Astrocyte (in vitro differentiated cells and primary cell): Measurements from ENCODE around the gene NR2F1. TPM values are rescaled to one million over a fixed set of nuclear protein-coding genes. Genes with fewer than 3 reads are reported as not detected.

Experiments
- DNase-seq: peaks from one replicate; pipeline ENCODE4 v3.0.0-alpha.2; 2010; ENCODE audit warnings: low read depth
- FAIRE-seq: peaks from 2 replicates; lab custom pipeline; 2011; peaks lifted over from hg19 to GRCh38; lab: Jason Lieb, UNC
- H2AFZ ChIP-seq: 2 replicates; pipeline ENCODE4 v1.6.0; 2012; ENCODE audit warnings: low read depth, low read length, inconsistent platforms
- H3K27ac ChIP-seq: 2 replicates; pipeline ENCODE4 v1.5.1; 2011; ENCODE audit warnings: low read depth, low read length, inconsistent platforms
- H3K27me3 ChIP-seq: 2 replicates; pipeline ENCODE4 v1.6.0; 2011; ENCODE audit warnings: low read length, inconsistent platforms; ENCODE audit not compliant: insufficient read depth
- H3K36me3 ChIP-seq: 2 replicates; pipeline ENCODE4 v1.5.1; 2011; ENCODE audit warnings: low read length, inconsistent platforms; ENCODE audit not compliant: insufficient read depth
- H3K4me1 ChIP-seq: 2 replicates; pipeline ENCODE4 v1.5.1; 2011; ENCODE audit warnings: low read length, inconsistent platforms; ENCODE audit not compliant: insufficient read depth
- H3K4me2 ChIP-seq: 2 replicates; pipeline ENCODE4 v1.6.0; 2012; ENCODE audit warnings: low read length, inconsistent platforms
- H3K4me3 ChIP-seq: 2 replicates; pipeline ENCODE4 v1.5.1; 2011; ENCODE audit warnings: low read depth, mild to moderate bottlenecking, low read length, inconsistent platforms; ENCODE audit not compliant: insufficient read depth
- H3K79me2 ChIP-seq: 2 replicates; pipeline ENCODE4 v1.6.0; 2012; ENCODE audit warnings: mild to moderate bottlenecking, low read length, inconsistent platforms; ENCODE audit not compliant: insufficient read depth
- H3K9ac ChIP-seq: 2 replicates; pipeline ENCODE4 v1.6.0; 2012; ENCODE audit warnings: mild to moderate bottlenecking, low read length, inconsistent platforms
- H3K9me3 ChIP-seq: 2 replicates; pipeline ENCODE4 v1.5.1; 2012; ENCODE audit warnings: low read depth, mild to moderate bottlenecking, low read length, inconsistent platforms; ENCODE audit not compliant: insufficient read depth
- H4K20me1 ChIP-seq: 2 replicates; pipeline ENCODE4 v1.6.0; 2012; ENCODE audit warnings: low read length, inconsistent platforms; ENCODE audit not compliant: insufficient read depth
- H3K27ac Mint-ChIP-seq: one replicate; pipeline ENCODE4 v1.8.0; 2021; ENCODE audit warnings: mild to moderate bottlenecking, mixed read lengths; ENCODE audit not compliant: unreplicated experiment
- H3K27me3 Mint-ChIP-seq: one replicate; pipeline ENCODE4 v1.8.0; 2021; ENCODE audit warnings: low read depth, mixed read lengths; ENCODE audit not compliant: unreplicated experiment
- H3K36me3 Mint-ChIP-seq: one replicate; pipeline ENCODE4 v1.8.0; 2021; ENCODE audit warnings: low read depth, mixed read lengths; ENCODE audit not compliant: unreplicated experiment
- H3K4me1 Mint-ChIP-seq: one replicate; pipeline ENCODE4 v1.8.0; 2021; ENCODE audit warnings: low read depth, mixed read lengths; ENCODE audit not compliant: unreplicated experiment
- H3K4me3 Mint-ChIP-seq: one replicate; pipeline ENCODE4 v1.8.0; 2021; ENCODE audit warnings: mild to moderate bottlenecking, moderate library complexity, mixed read lengths; ENCODE audit not compliant: unreplicated experiment
- H3K9me3 Mint-ChIP-seq: one replicate; pipeline ENCODE4 v1.8.0; 2021; ENCODE audit warnings: mild to moderate bottlenecking, mixed read lengths; ENCODE audit not compliant: unreplicated experiment
- EZH2 ChIP-seq: IDR thresholded peaks from 2 replicates; pipeline ENCODE4 v1.6.1; 2012; ENCODE audit warnings: mild to moderate bottlenecking, low read length, inconsistent platforms; ENCODE audit not compliant: insufficient read depth
- total RNA-seq: library from RNA; stranded (reverse); gene quantifications from 2 replicates; pipeline ENCODE4 v1.2.1, GENCODE V29; 2021
- TF ChIP-seq, protein P1 (sequence below): IDR thresholded peaks from 2 replicates; pipeline ENCODE4 v1.5.1; 2011; ENCODE audit warnings: low read depth, mild to moderate bottlenecking, inconsistent platforms, low read length, moderate library complexity; ENCODE audit not compliant: insufficient read depth

Gene NR2F1
- total RNA-seq, 1 donor from 2014 or later: 4.3 TPM

DNA sequence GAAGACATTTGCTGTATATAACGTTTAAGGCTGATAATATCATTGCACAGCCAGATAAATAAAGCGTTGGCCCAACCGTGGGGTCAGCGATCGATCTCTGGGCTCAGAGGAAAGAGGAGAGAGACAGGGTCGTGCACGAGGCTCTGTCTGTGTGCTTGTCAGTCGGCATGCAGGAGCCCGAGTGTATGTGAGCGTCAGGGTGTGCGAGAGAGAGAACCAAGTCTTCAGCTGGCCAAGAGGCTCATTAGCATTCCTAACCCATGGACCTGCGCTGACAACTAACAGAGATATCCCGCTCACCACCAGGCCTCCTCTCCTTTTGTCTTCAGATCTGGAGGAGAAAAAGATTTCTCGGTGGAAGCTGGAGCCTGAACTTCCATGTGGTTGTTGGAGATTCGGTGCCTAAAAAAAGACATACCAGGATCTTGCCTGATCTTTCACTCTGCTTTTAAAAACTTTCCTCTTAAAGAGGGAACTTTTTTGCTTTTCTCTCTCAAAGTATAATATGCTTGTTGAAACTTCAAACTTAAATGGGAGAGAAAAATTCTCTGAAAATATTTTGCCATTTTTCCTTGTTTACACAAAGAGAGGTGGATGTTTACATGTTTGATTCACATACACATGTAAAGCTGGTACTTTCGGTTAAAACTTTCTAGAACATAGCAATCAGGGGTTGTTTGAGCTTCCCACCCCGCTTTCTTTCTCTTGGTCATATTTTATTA lies 16.5 kb downstream of the NR2F1 start:
- Histone ChIP-seq H3K9me3 (no peaks in the 10 kb centered on the region), H3K4me3 (peak overlapping the region; percentile 27), H2AFZ (peak overlapping the region; percentile 74), H4K20me1 (no peaks in the 10 kb centered on the region), H3K79me2 (peaks cover 19% of the 10 kb centered on the region), H3K36me3 (peaks cover under 1% of the 10 kb centered on the region), H3K4me2 (peak overlapping the region; percentile 83), H3K9ac (peak overlapping the region; percentile 76), H3K27ac (peak overlapping the region; percentile 78), H3K4me1 (peaks cover 62% of the 10 kb centered on the region), H3K27me3 (no peaks in the 10 kb centered on the region)
- FAIRE-seq (peak; percentile 9), DNase-seq (peak; percentile 88)
- H3K27me3 Mint-ChIP-seq: peaks cover 27% of the 10 kb centered on the region
- H3K4me3 Mint-ChIP-seq: no peak overlapping the region
- H3K36me3 Mint-ChIP-seq: peaks cover 1% of the 10 kb centered on the region
- TF ChIP-seq EZH2: no peak
- H3K9me3 Mint-ChIP-seq: peaks cover 32% of the 10 kb centered on the region
- no peak overlapping the region for H3K27ac Mint-ChIP-seq
- H3K4me1 Mint-ChIP-seq: peaks cover 1% of the 10 kb centered on the region

DNA sequence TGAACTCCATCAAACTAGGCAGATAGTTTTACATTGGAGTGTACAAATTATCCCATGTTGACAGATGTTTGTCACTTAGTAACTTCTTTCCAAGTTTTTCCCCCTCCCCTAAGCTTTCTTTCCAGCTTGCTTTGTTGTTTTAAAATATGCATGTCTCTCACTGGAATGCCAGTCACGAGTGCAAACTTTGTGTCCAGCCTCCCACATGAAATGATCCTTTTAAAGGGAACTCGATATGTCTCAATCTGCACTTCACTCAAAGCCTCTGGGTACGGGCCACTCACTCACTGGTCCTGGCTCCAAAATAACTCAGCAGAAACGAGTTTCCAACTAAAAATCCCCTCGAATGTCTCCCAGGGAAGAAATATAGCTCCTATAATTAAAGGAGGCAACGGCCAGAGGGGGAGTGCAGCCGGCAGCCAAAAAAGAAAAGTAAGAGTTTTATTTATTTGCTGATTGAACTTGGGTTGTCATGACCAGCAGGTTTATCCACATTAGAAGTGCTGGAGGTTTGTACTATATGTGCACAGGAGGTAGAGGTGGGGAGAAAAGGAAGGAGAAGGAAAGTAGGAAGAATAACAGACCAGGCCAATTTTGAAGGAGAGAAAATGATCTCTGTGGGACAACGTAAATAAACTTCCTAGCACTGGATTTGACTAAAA lies 17.5 kb downstream of the NR2F1 start:
- H3K27me3 ChIP-seq: no peaks in the 10 kb centered on the region
- H3K4me2 ChIP-seq: peak overlapping the region; percentile 83
- peaks cover 23% of the 10 kb centered on the region for H3K9me3 Mint-ChIP-seq

DNA sequence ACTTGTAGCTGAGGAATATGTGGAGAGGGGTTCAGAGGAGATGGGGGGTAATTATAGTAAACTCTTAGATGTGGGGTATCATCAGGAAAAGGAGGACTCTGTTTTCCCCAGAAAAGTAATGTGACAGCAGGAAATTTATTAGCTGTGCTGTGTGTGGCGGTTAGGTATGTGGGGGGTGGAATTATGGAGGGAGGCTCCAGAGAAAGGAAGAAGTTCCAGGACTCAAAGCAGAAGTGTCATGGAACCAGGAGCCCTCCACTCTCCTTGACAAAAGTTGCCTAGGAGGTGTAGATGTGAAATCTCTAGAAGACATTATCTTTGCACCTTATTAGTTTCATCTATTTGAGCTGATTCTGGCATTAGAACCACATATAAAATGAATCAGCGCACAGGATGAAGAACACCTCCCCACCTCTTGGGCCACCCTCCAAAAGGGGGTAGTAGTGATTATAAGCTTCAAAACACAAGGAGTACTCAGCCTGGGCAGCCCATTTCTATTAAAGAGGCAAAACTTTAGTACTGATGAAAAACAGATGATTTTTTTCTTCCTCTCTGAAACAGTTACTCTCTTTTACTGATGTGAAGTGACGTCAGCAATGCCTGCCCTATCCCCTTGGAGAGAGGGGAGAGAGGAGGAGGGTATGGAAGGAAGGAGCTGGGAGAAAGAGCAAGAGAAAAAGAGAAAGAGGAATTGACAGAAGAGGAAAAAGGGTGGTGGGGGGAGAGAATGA lies 18.2 kb downstream of the NR2F1 start:
- TF ChIP-seq, protein P1, sequence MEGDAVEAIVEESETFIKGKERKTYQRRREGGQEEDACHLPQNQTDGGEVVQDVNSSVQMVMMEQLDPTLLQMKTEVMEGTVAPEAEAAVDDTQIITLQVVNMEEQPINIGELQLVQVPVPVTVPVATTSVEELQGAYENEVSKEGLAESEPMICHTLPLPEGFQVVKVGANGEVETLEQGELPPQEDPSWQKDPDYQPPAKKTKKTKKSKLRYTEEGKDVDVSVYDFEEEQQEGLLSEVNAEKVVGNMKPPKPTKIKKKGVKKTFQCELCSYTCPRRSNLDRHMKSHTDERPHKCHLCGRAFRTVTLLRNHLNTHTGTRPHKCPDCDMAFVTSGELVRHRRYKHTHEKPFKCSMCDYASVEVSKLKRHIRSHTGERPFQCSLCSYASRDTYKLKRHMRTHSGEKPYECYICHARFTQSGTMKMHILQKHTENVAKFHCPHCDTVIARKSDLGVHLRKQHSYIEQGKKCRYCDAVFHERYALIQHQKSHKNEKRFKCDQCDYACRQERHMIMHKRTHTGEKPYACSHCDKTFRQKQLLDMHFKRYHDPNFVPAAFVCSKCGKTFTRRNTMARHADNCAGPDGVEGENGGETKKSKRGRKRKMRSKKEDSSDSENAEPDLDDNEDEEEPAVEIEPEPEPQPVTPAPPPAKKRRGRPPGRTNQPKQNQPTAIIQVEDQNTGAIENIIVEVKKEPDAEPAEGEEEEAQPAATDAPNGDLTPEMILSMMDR: no peak
- TF ChIP-seq EZH2: no peak
- FAIRE-seq (peak; percentile 5), DNase-seq (peak; percentile 85)
- Histone ChIP-seq H3K9me3 (no peaks in the 10 kb centered on the region), H3K4me1 (peaks cover 63% of the 10 kb centered on the region), H3K27ac (peak overlapping the region; percentile 78), H2AFZ (peak overlapping the region; percentile 33), H3K4me3 (peak overlapping the region; percentile 49), H3K27me3 (no peaks in the 10 kb centered on the region), H4K20me1 (no peaks in the 10 kb centered on the region), H3K9ac (peak overlapping the region; percentile 76), H3K36me3 (no peaks in the 10 kb centered on the region), H3K4me2 (peak overlapping the region; percentile 83), H3K79me2 (peaks cover 17% of the 10 kb centered on the region)
- Mint-ChIP-seq H3K4me1 (peaks cover 1% of the 10 kb centered on the region), H3K36me3 (no peaks in the 10 kb centered on the region), H3K9me3 (peaks cover 17% of the 10 kb centered on the region), H3K27me3 (peaks cover 27% of the 10 kb centered on the region), H3K4me3 (no peak overlapping the region), H3K27ac (peak overlapping the region; percentile 58)

More for the DNA sequence above, 17.5 kb downstream of the NR2F1 start:
- Histone ChIP-seq H3K9ac (peak overlapping the region; percentile 76), H3K27ac (peak overlapping the region; percentile 78), H3K36me3 (no peaks in the 10 kb centered on the region), H3K4me1 (peaks cover 61% of the 10 kb centered on the region), H3K4me3 (peak overlapping the region; percentile 37), H3K79me2 (peaks cover 15% of the 10 kb centered on the region), H4K20me1 (no peaks in the 10 kb centered on the region), H3K9me3 (no peaks in the 10 kb centered on the region), H2AFZ (peak overlapping the region; percentile 21)
- peaks cover 27% of the 10 kb centered on the region for H3K27me3 Mint-ChIP-seq
- DNase-seq (peak; percentile 61), FAIRE-seq (no peak)
- no peaks in the 10 kb centered on the region for H3K36me3 Mint-ChIP-seq
- no peak overlapping the region for H3K4me3 Mint-ChIP-seq
- H3K27ac Mint-ChIP-seq: no peak overlapping the region
- TF ChIP-seq EZH2: no peak
- H3K4me1 Mint-ChIP-seq: peaks cover 1% of the 10 kb centered on the region
